COLO829 (cell line): ENCODE measurements around the gene SNRNP25.
"Not testable (repeated sequence)": the region's sequence is repeated elsewhere in the genome, so short reads cannot be mapped to it uniquely, and the experiment has no call there.

Experiments
- DNase-seq: peaks from one replicate; pipeline ENCODE4 v3.0.0; 2012; ENCODE audit warnings: low spot score

Gene SNRNP25

GRCh38 chr16:42069-42457, 11.6 kb upstream of the SNRNP25 start:
- DNase-seq: no peak

GRCh38 chr16:42691-43090, 10.9 kb upstream of the SNRNP25 start:
- no peak for DNase-seq

GRCh38 chr16:43294-43693, 10.3 kb upstream of the SNRNP25 start:
- no peak for DNase-seq

GRCh38 chr16:44655-45054, 9.0 kb upstream of the SNRNP25 start:
- no peak for DNase-seq

- DNase-seq: no peak
These were observed 8.2 kb upstream of the SNRNP25 start for GRCh38 chr16:45454-45853.

GRCh38 chr16:46510-46909, 7.1 kb upstream of the SNRNP25 start:
- DNase-seq: not testable (repeated sequence)

- no peak for DNase-seq
These were observed 6.4 kb upstream of the SNRNP25 start for GRCh38 chr16:47234-47633.

GRCh38 chr16:50769-51591, 2.6 kb upstream of the SNRNP25 start:
- DNase-seq: no peak

GRCh38 chr16:54237-54581, 581 bp downstream of the SNRNP25 start:
- no peak for DNase-seq

GRCh38 chr16:55571-56136, 2.0 kb downstream of the SNRNP25 start:
- DNase-seq: no peak

- DNase-seq: no peak
These were observed 2.8 kb downstream of the SNRNP25 start for GRCh38 chr16:56231-56927.

GRCh38 chr16:57711-58110, 4.1 kb downstream of the SNRNP25 start:
- no peak for DNase-seq

GRCh38 chr16:58491-59439, 5.1 kb downstream of the SNRNP25 start:
- no peak for DNase-seq

- no peak for DNase-seq
These were observed 5.9 kb downstream of the SNRNP25 start for GRCh38 chr16:59440-60059.

- no peak for DNase-seq
These were observed 6.5 kb downstream of the SNRNP25 start for GRCh38 chr16:60166-60565.

- DNase-seq: no peak
These were observed 7.6 kb downstream of the SNRNP25 start for GRCh38 chr16:60929-61878.

- no peak for DNase-seq
These were observed 8.3 kb downstream of the SNRNP25 start for GRCh38 chr16:61879-62281.

- DNase-seq: no peak
These were observed 8.8 kb downstream of the SNRNP25 start for GRCh38 chr16:62283-62967.

GRCh38 chr16:62968-63391, 9.4 kb downstream of the SNRNP25 start:
- no peak for DNase-seq

GRCh38 chr16:63466-63865, 9.8 kb downstream of the SNRNP25 start:
- DNase-seq: no peak
